Measurements from ENCODE around the gene LYZL4. TPM values are rescaled to one million over a fixed set of nuclear protein-coding genes. Genes with fewer than 3 reads are reported as not detected.

LYZL4 gene, protein sequence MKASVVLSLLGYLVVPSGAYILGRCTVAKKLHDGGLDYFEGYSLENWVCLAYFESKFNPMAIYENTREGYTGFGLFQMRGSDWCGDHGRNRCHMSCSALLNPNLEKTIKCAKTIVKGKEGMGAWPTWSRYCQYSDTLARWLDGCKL
- not detected in 2 replicates for total RNA-seq

DNA sequence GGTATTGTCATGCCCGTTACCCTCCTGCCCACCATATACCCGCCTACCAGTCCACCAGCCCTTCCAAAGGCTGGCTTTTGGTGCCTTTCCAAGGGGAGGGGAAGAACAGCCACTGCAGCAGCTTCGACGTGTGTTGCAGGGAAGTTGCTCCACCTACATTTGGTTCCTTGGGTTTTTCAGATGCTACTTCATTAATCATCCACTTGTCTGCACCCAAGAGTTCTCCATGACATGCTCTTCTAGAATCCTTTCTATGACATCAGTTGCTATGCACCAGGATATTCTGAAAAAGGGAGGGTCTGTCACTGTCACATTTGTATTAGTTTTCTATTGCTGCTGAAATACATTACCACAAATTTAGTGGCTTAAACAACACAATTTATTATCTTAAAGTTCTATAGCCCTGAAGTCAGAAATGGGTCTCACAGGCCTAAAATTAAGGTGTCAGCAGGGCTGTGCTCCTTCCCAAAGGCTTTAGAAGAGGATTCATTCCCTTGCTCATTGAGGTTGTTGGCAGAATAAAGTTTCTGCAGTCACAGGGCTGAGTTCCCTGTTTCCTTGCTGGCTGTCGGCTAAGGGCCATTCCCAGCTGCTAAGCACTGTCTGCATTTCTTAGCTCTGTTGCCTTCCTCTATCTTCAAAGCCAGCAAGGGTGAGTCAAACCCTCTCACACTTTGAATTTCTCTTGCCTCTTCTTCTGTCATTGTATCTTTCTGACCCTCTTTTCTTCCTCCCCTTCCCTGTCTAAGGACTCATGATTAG, at the start of gene LYZL4:
TSS of gene LYZL4 (minus strand) at position 241 of the 762 bp plus-strand sequence. CDS start 3,359 bp downstream, outside the sequence.

Other genes with a start within 250 kb of the LYZL4 start
- not detected in 2 replicates for gene CCK, start 144.4 kb downstream of the LYZL4 start, total RNA-seq
- 0.31 TPM in 1 of 2 replicates, not detected in the other for gene VIPR1, start 92.0 kb upstream of the LYZL4 start, total RNA-seq
- 44.5 and 66.8 TPM in 2 replicates for gene SEC22C, start 171.4 kb upstream of the LYZL4 start, total RNA-seq
- gene SS18L2, start 180.2 kb upstream of the LYZL4 start, total RNA-seq, result 22.1 and 22.9 TPM in 2 replicates
- gene NKTR, start 190.1 kb upstream of the LYZL4 start, total RNA-seq, result 22.7 and 26.0 TPM in 2 replicates
- gene ZBTB47, start 243.1 kb upstream of the LYZL4 start, total RNA-seq, result 20.2 and 27.4 TPM in 2 replicates